GM19455 (cell line): ENCODE data around the gene APP.

ENCODE experiments used
- ATAC-seq: cut with Tn5 transposase; IDR thresholded peaks from one replicate; pipeline ENCODE4 v1.9.1; 2021; ENCODE audit not compliant: unreplicated experiment

The APP gene

GRCh38 chr21:25911730-25912401 lies 258.7 kb downstream of the APP start:
- no peak for ATAC-seq

DNA sequence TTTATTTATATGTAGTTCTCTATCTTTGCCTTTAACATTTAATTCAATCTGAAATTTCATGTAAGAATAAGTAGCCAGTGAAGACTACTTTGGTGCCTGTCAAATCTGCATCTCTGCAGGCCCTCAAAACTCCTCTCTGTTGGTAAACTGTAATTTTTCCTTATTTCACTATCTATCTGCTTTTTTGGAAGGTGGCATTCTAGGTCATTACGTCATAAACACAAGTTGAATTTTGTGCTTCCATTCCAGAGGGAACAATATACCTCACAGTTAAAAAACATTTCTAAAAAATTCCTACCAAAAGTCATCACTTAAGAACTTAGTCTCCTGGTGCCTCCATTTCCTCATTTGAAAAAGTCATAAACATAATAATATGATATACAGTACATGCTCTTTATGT lies 259.8 kb downstream of the APP start:
- no peak for ATAC-seq

DNA sequence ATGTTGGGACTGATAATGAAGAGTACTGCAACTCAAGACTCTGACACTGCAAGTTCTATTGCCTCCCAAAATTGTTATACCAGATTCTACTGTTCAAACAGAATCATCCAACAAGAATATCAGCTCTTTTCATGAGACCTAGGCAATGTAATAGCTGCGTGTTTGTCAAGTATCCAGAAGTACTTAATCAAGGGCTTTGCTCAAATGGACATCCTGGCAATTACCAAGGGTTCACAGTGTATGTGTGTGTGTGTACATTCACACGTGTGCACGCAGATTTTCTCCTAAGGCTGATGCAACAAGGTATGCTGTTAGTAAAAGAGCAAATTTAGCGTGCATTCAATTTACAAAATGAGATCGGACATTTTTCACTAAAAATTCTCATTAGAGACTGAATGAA lies 261.2 kb downstream of the APP start:
- no peak for ATAC-seq

DNA sequence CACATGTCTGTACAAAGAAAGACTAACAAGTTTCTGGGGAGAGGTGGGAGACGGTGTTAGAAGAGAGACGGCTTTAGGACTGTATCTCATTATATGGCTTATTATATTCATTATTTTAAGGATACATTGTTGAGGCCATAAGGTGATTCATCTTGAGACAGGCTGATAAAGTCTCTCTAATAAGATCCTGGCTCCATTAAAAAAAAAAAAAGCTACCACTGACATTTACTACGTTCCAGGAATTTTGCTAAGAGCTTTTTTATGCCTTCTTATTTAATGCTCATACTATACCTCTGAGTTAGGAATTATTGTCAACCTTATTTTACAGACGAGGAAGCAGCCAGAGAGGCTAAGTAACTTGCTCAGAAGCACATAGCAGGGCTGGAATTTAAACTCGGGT lies 262.1 kb downstream of the APP start:
- ATAC-seq, result no peak

GRCh38 chr21:25907573-25908275 lies 262.8 kb downstream of the APP start:
- ATAC-seq, result no peak

GRCh38 chr21:25906587-25906986 lies 264.0 kb downstream of the APP start:
- ATAC-seq, result no peak

DNA sequence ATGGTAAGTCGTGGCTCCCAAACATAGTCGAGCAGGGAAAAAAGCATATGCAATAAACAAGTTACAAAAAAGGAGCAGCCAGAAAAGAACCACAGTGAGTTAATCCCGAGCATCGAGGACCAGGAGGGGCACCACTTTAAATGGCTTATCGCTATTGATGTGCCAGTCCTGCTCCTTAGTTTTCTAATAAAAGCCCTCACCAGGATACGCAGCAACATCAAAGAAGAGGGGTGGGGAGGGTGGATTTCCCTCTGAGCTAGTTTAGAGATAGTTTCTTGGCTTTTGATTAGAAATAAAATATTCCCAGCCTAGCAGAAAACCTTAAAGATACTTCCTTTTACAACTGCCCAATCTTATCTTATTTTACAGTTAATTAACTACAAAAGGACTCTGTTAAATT lies 265.4 kb downstream of the APP start:
- ATAC-seq, result no peak

GRCh38 chr21:25904044-25904695 lies 266.4 kb downstream of the APP start:
- ATAC-seq, result no peak

DNA sequence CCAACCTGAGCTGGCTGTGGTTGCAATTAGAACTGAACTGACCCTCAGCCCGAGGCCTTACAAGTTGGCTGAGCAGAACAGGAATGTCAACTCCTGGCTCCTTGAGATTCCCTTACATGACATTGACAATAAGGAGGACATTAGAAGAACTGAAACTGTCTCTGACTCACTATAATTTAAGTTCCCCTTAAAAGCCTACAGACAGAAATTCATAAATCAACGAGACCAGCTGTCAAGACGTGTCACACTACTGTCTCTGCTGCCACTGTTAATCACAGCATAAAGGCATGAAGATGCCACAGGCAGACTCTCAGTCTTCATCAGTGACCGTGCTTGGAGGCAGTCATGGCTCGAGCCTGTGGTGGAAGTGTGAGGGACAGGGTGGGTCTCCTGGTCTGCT lies 267.0 kb downstream of the APP start:
- ATAC-seq, result no peak

- no peak for ATAC-seq
These were observed 269.1 kb downstream of the APP start for GRCh38 chr21:25901330-25901979.

GRCh38 chr21:25898671-25899070 lies 271.9 kb downstream of the APP start:
- ATAC-seq, result no peak

- ATAC-seq, result no peak
These were observed 273.2 kb downstream of the APP start for GRCh38 chr21:25897383-25897782.

DNA sequence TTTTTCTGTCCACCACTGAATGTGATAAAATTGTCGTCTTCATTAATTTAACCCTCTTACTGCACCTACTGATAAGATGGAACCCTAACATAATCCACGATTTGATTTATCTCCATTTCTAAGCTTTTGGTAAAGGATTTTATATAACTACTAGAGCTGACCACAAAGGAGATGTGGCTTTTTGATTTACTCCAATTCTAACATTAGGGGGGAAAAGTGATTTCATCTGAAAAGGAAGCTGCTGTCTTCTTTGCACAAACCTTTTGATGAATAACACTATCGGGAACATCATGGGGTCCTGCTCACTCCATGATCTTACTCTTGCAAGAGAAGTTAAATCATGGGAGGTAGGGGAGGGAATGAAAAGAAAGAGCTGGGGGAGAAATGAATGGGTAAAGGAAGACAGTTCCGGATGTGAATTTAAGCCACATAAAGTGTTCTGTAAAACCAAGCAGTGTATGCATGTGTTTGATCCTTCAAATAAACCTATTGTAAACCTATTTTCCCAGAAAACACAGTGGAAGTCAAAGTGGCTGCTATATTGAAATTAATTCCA lies 274.0 kb downstream of the APP start:
- no peak for ATAC-seq

- no peak for ATAC-seq
These were observed 274.9 kb downstream of the APP start for GRCh38 chr21:25895565-25896205.

GRCh38 chr21:25893191-25893590 lies 277.4 kb downstream of the APP start:
- no peak for ATAC-seq

DNA sequence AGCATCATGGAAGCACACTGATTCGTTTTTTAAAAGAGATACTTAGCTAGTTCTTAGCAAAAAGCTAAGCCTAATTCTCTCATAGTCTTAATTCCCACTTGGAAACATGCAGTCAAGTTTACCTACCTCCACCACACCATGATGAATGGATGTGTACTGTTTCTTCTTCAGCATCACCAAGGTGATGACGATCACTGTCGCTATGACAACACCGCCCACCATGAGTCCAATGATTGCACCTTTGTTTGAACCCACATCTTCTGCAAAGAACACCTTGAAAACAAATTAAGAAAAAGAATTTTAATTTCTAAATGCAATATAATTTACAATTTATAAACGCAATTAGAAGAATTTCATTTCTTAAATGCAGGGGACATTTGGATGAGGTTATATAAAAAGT lies 279.0 kb downstream of the APP start:
- ATAC-seq, result no peak

- no peak for ATAC-seq
These were observed 280.6 kb downstream of the APP start for GRCh38 chr21:25890001-25890400.

GRCh38 chr21:25888711-25889110 lies 281.9 kb downstream of the APP start:
- ATAC-seq, result no peak

GRCh38 chr21:25887646-25888306 lies 282.8 kb downstream of the APP start:
- no peak for ATAC-seq

GRCh38 chr21:25887166-25887565 lies 283.4 kb downstream of the APP start:
- no peak for ATAC-seq
